DMS 273 (cell line): ENCODE measurements around the gene CALN1.

Experiments
- DNase-seq: peaks from one replicate; lab custom pipeline; 2025; ENCODE audit not compliant: unreplicated experiment; lab: John Stamatoyannopoulos, UW

CALN1 gene

GRCh38 chr7:72196176-72196575 lies 216.0 kb downstream of the CALN1 start:
- DNase-seq = no peak

- DNase-seq = no peak
Observed at GRCh38 chr7:72190919-72191318, 221.2 kb downstream of the CALN1 start.

GRCh38 chr7:72190146-72190545 lies 222.0 kb downstream of the CALN1 start:
- no peak for DNase-seq

- no peak for DNase-seq
Observed at GRCh38 chr7:72187179-72187578, 225.0 kb downstream of the CALN1 start.

- peak; percentile 58 for DNase-seq
Observed at GRCh38 chr7:72183835-72184234, 228.3 kb downstream of the CALN1 start.

- DNase-seq = no peak
Observed at GRCh38 chr7:72182036-72182435, 230.1 kb downstream of the CALN1 start.

GRCh38 chr7:72176875-72177274 lies 235.3 kb downstream of the CALN1 start:
- no peak for DNase-seq

GRCh38 chr7:72170475-72170874 lies 241.7 kb downstream of the CALN1 start:
- no peak for DNase-seq

- peak; percentile 17 for DNase-seq
Observed at GRCh38 chr7:72163271-72163670, 248.9 kb downstream of the CALN1 start.

- DNase-seq = peak; percentile 45
Observed at GRCh38 chr7:72161534-72161933, 250.6 kb downstream of the CALN1 start.

- DNase-seq = peak; percentile 94
Observed at GRCh38 chr7:72159911-72160310, 252.2 kb downstream of the CALN1 start.

GRCh38 chr7:72156671-72157070 lies 255.5 kb downstream of the CALN1 start:
- peak; percentile 14 for DNase-seq

GRCh38 chr7:72153132-72153512 lies 259.0 kb downstream of the CALN1 start:
- peak; percentile 50 for DNase-seq

- peak; percentile 89 for DNase-seq
Observed at GRCh38 chr7:72152161-72153131, 259.7 kb downstream of the CALN1 start.

- DNase-seq = no peak
Observed at GRCh38 chr7:72140566-72140965, 271.6 kb downstream of the CALN1 start.

- DNase-seq = no peak
Observed at GRCh38 chr7:72127136-72127535, 285.0 kb downstream of the CALN1 start.

- no peak for DNase-seq
Observed at GRCh38 chr7:72123913-72124312, 288.2 kb downstream of the CALN1 start.

GRCh38 chr7:72118366-72118765 lies 293.8 kb downstream of the CALN1 start:
- DNase-seq = no peak

- no peak for DNase-seq
Observed at GRCh38 chr7:72114129-72114528, 298.0 kb downstream of the CALN1 start.

GRCh38 chr7:72112992-72113391 lies 299.1 kb downstream of the CALN1 start:
- no peak for DNase-seq

- no peak for DNase-seq
Observed at GRCh38 chr7:72112530-72112929, 299.6 kb downstream of the CALN1 start.

GRCh38 chr7:72111086-72111485 lies 301.1 kb downstream of the CALN1 start:
- no peak for DNase-seq

GRCh38 chr7:72109566-72109965 lies 302.6 kb downstream of the CALN1 start:
- DNase-seq = no peak
